HepG2 (cell line): ENCODE results near the gene TJP2. TPM values are rescaled to one million over a fixed set of nuclear protein-coding genes. Genes with fewer than 3 reads are reported as not detected.
A peak's percentile ranks its signal among the peaks of the same experiment; 100 is the strongest.

Experiments used
- ATAC-seq: fragments of 200-7000 bp; cut with Tn5 transposase; 3 replicates; pipeline ENCODE4 v1.9.1; 2020; ENCODE audit warnings: mild to moderate bottlenecking, moderate library complexity
- BruUV-seq: library from RNA; stranded (reverse); fragments of 400-500 nt; replicated peaks from 2 replicates; lab custom pipeline; 2021; lab: Mats Ljungman, UMichigan
- CTCF ChIA-PET: fragments of 300-600 bp; formaldehyde crosslinking; extraction: SDS; loops from one replicate; lab custom pipeline; 2021; ENCODE audit warnings: low total read pairs, inconsistent platforms, low intra/inter-chr PET ratio; lab: Yijun Ruan, JAX
- POLR2A ChIA-PET: fragments of 350-600 bp; sonication (Branson Sonifier 250); formaldehyde crosslinking; loops from one replicate; lab custom pipeline; 2020; ENCODE audit warnings: antibody characterized with exemption, inconsistent platforms; lab: Yijun Ruan, JAX
- DNase-seq: peaks from one replicate; pipeline ENCODE4 v3.0.0-alpha.2; 2015; ENCODE audit warnings: low spot score
- FAIRE-seq: peaks from 3 replicates; lab custom pipeline; 2011; peaks lifted over from hg19 to GRCh38; lab: Jason Lieb, UNC
- H2AFZ ChIP-seq: one replicate; pipeline ENCODE4 v1.6.1; 2011; ENCODE audit warnings: low read length, inconsistent platforms
- H3K27ac ChIP-seq: fragments of 300-600 bp; 3 replicates; pipeline ENCODE4 v1.8.0; 2011; ENCODE audit warnings: mixed run types, mild to moderate bottlenecking, mixed read lengths, low read length, inconsistent platforms; ENCODE audit not compliant: insufficient read depth; ENCODE audit errors: extremely low read length
- H3K27me3 ChIP-seq, 2 experiments: fragments of 200-600 bp in 1 of 2; 2 replicates in 1 of 2; 3 replicates in 1 of 2; pipeline versions ENCODE4 v1.6.0 to v1.8.0; 2011; ENCODE audit warnings: low read length in 2 of 2, mild to moderate bottlenecking in 2 of 2, moderate library complexity in 2 of 2, inconsistent platforms in 1 of 2; ENCODE audit not compliant: insufficient read depth in 2 of 2, control insufficient read depth in 1 of 2
- H3K36me3 ChIP-seq, 2 experiments: fragments of 200-600 bp in 1 of 2; replicated peaks in 1 of 2; 2 replicates in 1 of 2; 3 replicates in 1 of 2; pipeline versions ENCODE4 v1.5.1 to v1.8.0; 2011; ENCODE audit warnings: low read length in 2 of 2, inconsistent platforms in 1 of 2; ENCODE audit not compliant: insufficient read depth in 2 of 2, control insufficient read depth in 1 of 2
- H3K4me1 ChIP-seq: 2 replicates; pipeline ENCODE4 v1.5.1; 2012; ENCODE audit warnings: low read length, inconsistent platforms; ENCODE audit not compliant: insufficient read depth
- H3K4me2 ChIP-seq: 2 replicates; pipeline ENCODE4 v1.6.0; 2011; ENCODE audit warnings: low read depth, low read length, inconsistent platforms
- H3K4me3 ChIP-seq, 3 experiments: fragments of 200-600 bp in 1 of 3; sonication (generic), shearing (Covaris generic) in 1 of 3; replicated peaks in 1 of 3; 2 replicates each; pipeline ENCODE4 v1.5.1; 2011 to 2016; ENCODE audit warnings: low read length in 3 of 3, inconsistent platforms in 2 of 3, low read depth in 2 of 3, mild to moderate bottlenecking in 2 of 3, control low read depth in 1 of 3, mixed read lengths in 1 of 3; ENCODE audit not compliant: insufficient read depth in 1 of 3
- H3K79me2 ChIP-seq: one replicate; pipeline ENCODE4 v1.6.1; 2011; ENCODE audit warnings: low read length, inconsistent platforms; ENCODE audit not compliant: insufficient read depth
- H3K9ac ChIP-seq: 2 replicates; pipeline ENCODE4 v1.6.0; 2011; ENCODE audit warnings: mild to moderate bottlenecking, low read depth, low read length, inconsistent platforms; ENCODE audit not compliant: insufficient read depth
- H3K9me3 ChIP-seq: 2 replicates; pipeline ENCODE4 v1.5.1; 2012; ENCODE audit warnings: mild to moderate bottlenecking, low read length
- H4K20me1 ChIP-seq: 2 replicates; pipeline ENCODE4 v1.6.0; 2011; ENCODE audit warnings: inconsistent platforms, mild to moderate bottlenecking, low read length, moderate library complexity; ENCODE audit not compliant: insufficient read depth
- GPN1 ChIP-seq: sonication (generic); formaldehyde crosslinking; IDR thresholded peaks from 2 replicates; pipeline ENCODE4 v1.5.1; 2020; ENCODE audit warnings: missing genetic modification reagents, borderline replicate concordance
- HNF4A ChIP-seq: sonication (generic); formaldehyde crosslinking; IDR thresholded peaks from 2 replicates; pipeline ENCODE4 v1.4.0; 2020; ENCODE audit warnings: missing genetic modification reagents
- ISX ChIP-seq: sonication (generic); formaldehyde crosslinking; conservative IDR thresholded peaks from 2 replicates; pipeline ENCODE4 v1.5.0; 2020; ENCODE audit warnings: missing genetic modification reagents
- KLF11 ChIP-seq: IDR thresholded peaks from 2 replicates; pipeline ENCODE4 v1.6.1; 2016; ENCODE audit warnings: missing compliant biosample characterization
- SMYD3 ChIP-seq: sonication (generic); formaldehyde crosslinking; IDR thresholded peaks from 2 replicates; pipeline ENCODE4 v1.8.1; 2023; ENCODE audit warnings: mild to moderate bottlenecking, missing genetic modification reagents
- ZFYVE20 ChIP-seq: sonication (generic); formaldehyde crosslinking; IDR thresholded peaks from 2 replicates; pipeline ENCODE4 v1.8.0; 2023; ENCODE audit warnings: low read depth, mild to moderate bottlenecking, moderate library complexity, missing genetic modification reagents, borderline replicate concordance
- WGBS: methylation state at CpG from one replicate; pipeline ENCODE4 v1.1.6; 2017; ENCODE audit warnings: low lambda C conversion rate; 5-methylcytosine and 5-hydroxymethylcytosine counted together
- in situ Hi-C: cut with HindIII; loops from 2 replicates; pipeline ENCODE4 v1.10.0; 2017; ENCODE audit warnings: low pct_unique_long_range_greater_than_20kb; ENCODE audit not compliant: extremely low pct_ligation_motif_present
- intact Hi-C: fragments of 100-400 bp; cut with micrococcal nuclease; formaldehyde crosslinking; loops from one replicate; pipeline ENCODE4 v1.10.0; 2022; ENCODE audit not compliant: unreplicated experiment
- polyA plus RNA-seq, 8 experiments: library from polyadenylated mRNA; depleted of rRNA in 3 of 8; stranded (reverse) in 7 of 8; unstranded in 1 of 8; fragments of >200 nt; fragmentation: Illumina TruSeq in 4 of 8; extraction: Trizol in 4 of 8; gene quantifications; 2 replicates each; pipeline versions ENCODE4 v1.2.1 to v1.2.3, GENCODE V29; 2011 to 2016; ENCODE audit warnings: low read depth in 4 of 8, missing spikeins in 1 of 8, mixed read lengths in 1 of 8; ENCODE audit not compliant: insufficient read depth in 1 of 8
- total RNA-seq, 5 experiments: library from RNA; depleted of rRNA; stranded (reverse); fragments of >200 nt; fragmentation: Illumina TruSeq; extraction: Trizol; gene quantifications; 2 replicates each; pipeline ENCODE4 v1.2.3, GENCODE V29; 2016; ENCODE audit warnings: low read depth in 1 of 5
- TF ChIP-seq, protein P1 (sequence below): IDR thresholded peaks from 2 replicates; pipeline ENCODE4 v1.6.1; 2016; ENCODE audit warnings: missing compliant biosample characterization, missing genetic modification reagents, borderline replicate concordance

TJP2 gene
- total and polyA plus RNA-seq, 2 of the 13 experiments (the other 11 are each of a cell fraction or from before 2014, with no cell fraction given) = 109 to 110 TPM

DNA sequence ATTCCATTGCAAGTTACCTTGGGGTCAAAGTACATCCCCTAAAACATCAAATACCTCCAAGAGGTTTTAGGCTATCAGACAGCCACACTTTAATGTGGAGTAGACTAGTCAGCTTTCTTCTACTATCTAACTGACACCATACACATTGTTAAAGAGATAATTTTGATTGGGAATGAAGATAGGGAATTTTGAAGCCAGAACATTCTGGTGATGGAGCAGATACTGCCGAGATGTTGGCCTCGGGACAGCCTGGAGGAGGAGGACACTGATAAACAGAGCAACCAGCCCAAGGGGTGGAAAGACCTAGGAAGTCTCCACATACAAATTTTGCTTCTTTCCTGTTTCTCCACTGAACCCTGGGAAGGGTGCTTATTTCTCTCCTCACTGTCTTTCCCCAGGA, 14.9 kb downstream of the TJP2 start:
- Histone ChIP-seq H4K20me1 (peaks cover 20% of the 10 kb centered on the region), H3K27ac (peak overlapping the region; percentile 82), H3K9ac (peak overlapping the region; percentile 31; the same call in 1 of the 2 replicates), H3K9me3 (no peaks in the 10 kb centered on the region), H3K79me2 (peaks cover 83% of the 10 kb centered on the region), H3K4me3 (no peak overlapping the region; a peak in 1 of 6 replicates), H3K4me1 (peaks cover 100% of the 10 kb centered on the region), H2AFZ (no peak overlapping the region), H3K4me2 (peak overlapping the region; percentile 53), H3K27me3 (no peaks in the 10 kb centered on the region), H3K36me3 (peaks cover 0 to 14% of the 10 kb centered on the region in 2 experiments; a peak in 4 of 5 replicates)
- ChIA-PET POLR2A (interaction anchor here (1.0 to 6.2 kb wide), 3 partner anchors 10 to 153 kb away, joined by 4 to 97 read pairs (median 6); partner anchors contain the start of gene FXN), CTCF (no interaction called here)
- intact Hi-C loops (no loop called here), in situ Hi-C loops (no loop called here)
- TF ChIP-seq KLF11 (CRISPR knock-in tag) (no peak), GPN1 (no peak), SMYD3 (0 out of 2 replicates have a peak, but pooled peaks have one; percentile 5), HNF4A (CRISPR knock-in tag) (peak; percentile 52), ISX (CRISPR knock-in tag) (no peak), ZFYVE20 (no peak)
- TF ChIP-seq, protein P1, sequence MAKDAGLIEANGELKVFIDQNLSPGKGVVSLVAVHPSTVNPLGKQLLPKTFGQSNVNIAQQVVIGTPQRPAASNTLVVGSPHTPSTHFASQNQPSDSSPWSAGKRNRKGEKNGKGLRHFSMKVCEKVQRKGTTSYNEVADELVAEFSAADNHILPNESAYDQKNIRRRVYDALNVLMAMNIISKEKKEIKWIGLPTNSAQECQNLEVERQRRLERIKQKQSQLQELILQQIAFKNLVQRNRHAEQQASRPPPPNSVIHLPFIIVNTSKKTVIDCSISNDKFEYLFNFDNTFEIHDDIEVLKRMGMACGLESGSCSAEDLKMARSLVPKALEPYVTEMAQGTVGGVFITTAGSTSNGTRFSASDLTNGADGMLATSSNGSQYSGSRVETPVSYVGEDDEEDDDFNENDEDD = no peak
- 59% methylated on average over 2 of the region's 2 CpGs for WGBS
- DNase-seq (no peak), FAIRE-seq (no peak), ATAC-seq (no peak)
- BruUV-seq = no TSS peak
